MM.1S (cell line): ENCODE measurements around the gene HNF4A.

Experiments used
- DNase-seq: peaks from one replicate; pipeline ENCODE4 v3.0.0-alpha.2; 2015
- H2AFZ ChIP-seq: fragments of 300-600 bp; sonication (generic); 2 replicates; pipeline ENCODE4 v1.6.0; 2016; ENCODE audit warnings: antibody characterized with exemption, low read length
- H3F3A ChIP-seq: fragments of 300-600 bp; sonication (generic); 2 replicates; pipeline ENCODE4 v1.6.1; 2016; ENCODE audit warnings: mild to moderate bottlenecking, antibody characterized with exemption, low read length, moderate library complexity, mixed read lengths; ENCODE audit not compliant: insufficient read depth
- H3K27ac ChIP-seq: fragments of 300-600 bp; sonication (generic); 2 replicates; pipeline ENCODE4 v1.5.1; 2016; ENCODE audit warnings: mild to moderate bottlenecking, low read length
- H3K27me3 ChIP-seq: fragments of 300-600 bp; sonication (generic); replicated peaks from 2 replicates; pipeline ENCODE4 v1.6.0; 2016; ENCODE audit warnings: low read length; ENCODE audit not compliant: insufficient read depth
- H3K36me3 ChIP-seq: fragments of 300-600 bp; sonication (generic); replicated peaks from 2 replicates; pipeline ENCODE4 v1.6.1; 2016; ENCODE audit warnings: mild to moderate bottlenecking, low read length, mixed read lengths; ENCODE audit not compliant: insufficient read depth
- H3K4me1 ChIP-seq: fragments of 300-600 bp; sonication (generic); 2 replicates; pipeline ENCODE4 v1.6.1; 2016; ENCODE audit warnings: low read length, mixed read lengths
- H3K4me2 ChIP-seq: fragments of 300-600 bp; sonication (generic); 2 replicates; pipeline ENCODE4 v1.6.0; 2016; ENCODE audit warnings: low read depth, low read length
- H3K4me3 ChIP-seq: fragments of 300-600 bp; sonication (generic); 2 replicates; pipeline ENCODE4 v1.5.1; 2016; ENCODE audit warnings: low read length, mixed read lengths
- H3K79me2 ChIP-seq: fragments of 300-600 bp; sonication (generic); 2 replicates; pipeline ENCODE4 v1.6.1; 2016; ENCODE audit warnings: mixed run types, low read length, mixed read lengths
- H3K9ac ChIP-seq: fragments of 300-600 bp; sonication (generic); 2 replicates; pipeline ENCODE4 v1.6.1; 2016; ENCODE audit warnings: low read length, mixed read lengths
- H3K9me2 ChIP-seq: fragments of 300-600 bp; sonication (generic); replicated peaks from 2 replicates; pipeline ENCODE4 v1.6.1; 2016; ENCODE audit warnings: mild to moderate bottlenecking, low read length, mixed read lengths; ENCODE audit not compliant: insufficient read depth
- H3K9me3 ChIP-seq: fragments of 300-600 bp; sonication (generic); replicated peaks from 2 replicates; pipeline ENCODE4 v1.6.1; 2016; ENCODE audit warnings: mild to moderate bottlenecking, low read length, mixed read lengths; ENCODE audit not compliant: insufficient read depth
- H4K20me1 ChIP-seq: fragments of 300-600 bp; sonication (generic); 2 replicates; pipeline ENCODE4 v1.6.1; 2016; ENCODE audit warnings: mild to moderate bottlenecking, low read length, moderate library complexity, mixed read lengths; ENCODE audit not compliant: insufficient read depth
- EZH2 ChIP-seq: fragments of 300-600 bp; sonication (generic); optimal IDR thresholded peaks from 2 replicates; pipeline ENCODE3; 2017; ENCODE audit warnings: low read depth, mild to moderate bottlenecking, antibody characterized with exemption, low read length, mixed read lengths
- EZH2phosphoT487 ChIP-seq: fragments of 300-600 bp; sonication (generic); IDR thresholded peaks from 2 replicates; pipeline ENCODE4 v1.6.1; 2018; ENCODE audit warnings: antibody characterized with exemption, low read length
- TF ChIP-seq, protein P1 (sequence below): fragments of 300-600 bp; sonication (generic); IDR thresholded peaks from 2 replicates; pipeline ENCODE4 v1.5.1; 2016; ENCODE audit warnings: antibody characterized with exemption, low read length, mixed read lengths

The HNF4A gene

DNA sequence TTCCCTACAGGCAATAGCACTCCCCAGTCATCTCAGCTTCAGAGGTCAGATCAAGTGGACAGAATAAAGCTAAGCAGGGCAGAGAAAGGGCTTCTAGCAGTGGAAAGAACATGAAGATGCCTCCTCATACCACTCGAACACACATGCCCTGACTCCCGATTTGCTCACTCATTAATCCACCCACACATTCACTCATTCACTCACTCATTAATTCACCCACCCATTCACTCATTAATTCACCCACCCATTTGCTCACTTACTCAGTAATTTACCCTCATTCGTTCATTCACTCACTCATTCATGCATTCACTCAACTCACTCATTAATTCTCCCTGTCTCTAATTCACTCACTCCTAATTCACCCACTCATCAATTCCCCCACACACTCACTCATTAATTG lies 43.9 kb downstream of the HNF4A start:
- no peak overlapping the region for H2AFZ ChIP-seq
- H3K36me3 ChIP-seq: no peaks in the 10 kb centered on the region
- H3F3A ChIP-seq: no peaks in the 10 kb centered on the region
- DNase-seq: no peak
- no peaks in the 10 kb centered on the region for H3K9me3 ChIP-seq
- no peaks in the 10 kb centered on the region for H4K20me1 ChIP-seq
- no peaks in the 10 kb centered on the region for H3K4me1 ChIP-seq
- no peak overlapping the region for H3K4me3 ChIP-seq
- no peaks in the 10 kb centered on the region for H3K79me2 ChIP-seq
- H3K9me2 ChIP-seq: no peaks in the 10 kb centered on the region
- peaks cover 6% of the 10 kb centered on the region; the same call in 1 of the 2 replicates for H3K27me3 ChIP-seq
- H3K9ac ChIP-seq: no peak overlapping the region
- H3K4me2 ChIP-seq: no peak overlapping the region
- TF ChIP-seq EZH2 (no peak), EZH2phosphoT487 (no peak)
- TF ChIP-seq, protein P1, sequence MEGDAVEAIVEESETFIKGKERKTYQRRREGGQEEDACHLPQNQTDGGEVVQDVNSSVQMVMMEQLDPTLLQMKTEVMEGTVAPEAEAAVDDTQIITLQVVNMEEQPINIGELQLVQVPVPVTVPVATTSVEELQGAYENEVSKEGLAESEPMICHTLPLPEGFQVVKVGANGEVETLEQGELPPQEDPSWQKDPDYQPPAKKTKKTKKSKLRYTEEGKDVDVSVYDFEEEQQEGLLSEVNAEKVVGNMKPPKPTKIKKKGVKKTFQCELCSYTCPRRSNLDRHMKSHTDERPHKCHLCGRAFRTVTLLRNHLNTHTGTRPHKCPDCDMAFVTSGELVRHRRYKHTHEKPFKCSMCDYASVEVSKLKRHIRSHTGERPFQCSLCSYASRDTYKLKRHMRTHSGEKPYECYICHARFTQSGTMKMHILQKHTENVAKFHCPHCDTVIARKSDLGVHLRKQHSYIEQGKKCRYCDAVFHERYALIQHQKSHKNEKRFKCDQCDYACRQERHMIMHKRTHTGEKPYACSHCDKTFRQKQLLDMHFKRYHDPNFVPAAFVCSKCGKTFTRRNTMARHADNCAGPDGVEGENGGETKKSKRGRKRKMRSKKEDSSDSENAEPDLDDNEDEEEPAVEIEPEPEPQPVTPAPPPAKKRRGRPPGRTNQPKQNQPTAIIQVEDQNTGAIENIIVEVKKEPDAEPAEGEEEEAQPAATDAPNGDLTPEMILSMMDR: no peak
- H3K27ac ChIP-seq: no peak overlapping the region

DNA sequence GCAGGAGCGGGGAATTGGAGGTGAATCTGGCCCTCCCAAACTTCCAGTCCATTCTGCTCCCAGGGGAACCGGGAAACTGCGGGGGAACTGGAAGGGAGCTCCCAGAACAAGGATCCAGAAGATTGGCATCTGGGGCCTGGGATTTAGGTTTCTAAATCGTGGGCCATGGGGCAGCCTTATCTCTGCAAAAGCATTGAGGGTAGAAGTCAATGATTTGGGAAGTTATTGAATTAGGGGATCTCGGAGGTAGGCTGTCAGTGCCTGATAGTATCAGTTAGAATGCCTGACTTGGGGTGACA lies 45.1 kb downstream of the HNF4A start:
- Histone ChIP-seq H3K27ac (no peak overlapping the region), H2AFZ (no peak overlapping the region), H3K27me3 (no peaks in the 10 kb centered on the region), H3K4me1 (no peaks in the 10 kb centered on the region), H3K9ac (no peak overlapping the region), H3F3A (no peaks in the 10 kb centered on the region), H3K4me2 (no peak overlapping the region), H3K9me3 (no peaks in the 10 kb centered on the region), H3K4me3 (no peak overlapping the region), H3K79me2 (no peaks in the 10 kb centered on the region), H3K9me2 (no peaks in the 10 kb centered on the region), H4K20me1 (no peaks in the 10 kb centered on the region), H3K36me3 (no peaks in the 10 kb centered on the region)
- no peak for DNase-seq
- TF ChIP-seq EZH2 (no peak), EZH2phosphoT487 (no peak)
- TF ChIP-seq, protein P1: no peak

DNA sequence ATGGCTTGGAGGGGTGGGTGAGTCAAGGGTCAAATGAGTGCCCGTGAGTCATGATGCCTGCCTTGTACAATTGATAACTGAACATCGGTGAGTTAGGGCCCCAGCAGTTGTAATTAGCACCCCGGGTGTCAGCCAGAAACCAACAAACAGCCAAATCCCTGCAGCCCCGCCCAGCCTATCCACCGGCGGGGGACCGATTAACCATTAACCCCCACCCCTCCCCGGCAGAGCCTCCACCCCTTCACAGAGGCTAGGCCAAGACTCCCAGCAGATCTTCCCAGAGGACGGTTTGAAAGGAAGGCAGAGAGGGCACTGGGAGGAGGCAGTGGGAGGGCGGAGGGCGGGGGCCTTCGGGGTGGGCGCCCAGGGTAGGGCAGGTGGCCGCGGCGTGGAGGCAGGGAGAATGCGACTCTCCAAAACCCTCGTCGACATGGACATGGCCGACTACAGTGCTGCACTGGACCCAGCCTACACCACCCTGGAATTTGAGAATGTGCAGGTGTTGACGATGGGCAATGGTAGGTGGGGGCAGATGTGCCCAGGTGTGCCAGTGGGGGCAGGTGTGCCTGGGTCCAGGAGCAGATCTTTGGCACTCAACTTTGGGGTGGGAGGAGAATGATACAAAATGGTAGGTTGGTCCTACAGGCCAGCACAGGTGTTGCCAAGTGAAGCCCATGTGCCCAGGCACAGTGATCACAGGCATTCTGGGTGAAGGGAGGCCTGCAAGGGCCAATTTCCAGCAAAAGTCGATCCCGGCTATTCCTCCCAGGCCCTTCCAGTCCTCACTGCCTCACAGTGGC lies 45.7 kb downstream of the HNF4A start:
- H3K9ac ChIP-seq: no peak overlapping the region

More for the DNA sequence above, 45.7 kb downstream of the HNF4A start:
- Histone ChIP-seq H3K79me2 (no peaks in the 10 kb centered on the region), H3K4me2 (no peak overlapping the region), H3F3A (no peaks in the 10 kb centered on the region), H3K4me3 (no peak overlapping the region), H3K27me3 (no peaks in the 10 kb centered on the region), H2AFZ (no peak overlapping the region), H4K20me1 (no peaks in the 10 kb centered on the region), H3K9me2 (no peaks in the 10 kb centered on the region), H3K27ac (no peak overlapping the region), H3K36me3 (no peaks in the 10 kb centered on the region), H3K9me3 (no peaks in the 10 kb centered on the region), H3K4me1 (no peaks in the 10 kb centered on the region)
- DNase-seq: no peak
- TF ChIP-seq, protein P1: no peak
- TF ChIP-seq EZH2: no peak
- no peak for TF ChIP-seq EZH2phosphoT487
